GM12878 (cell line): ENCODE results near the gene RAD18.

ENCODE experiments used
- BHLHE40 ChIP-seq, 2 experiments: fragments of 450-650 bp in 1 of 2; IDR thresholded peaks; 2 replicates each; pipeline ENCODE4 v1.6.1; 2011 to 2017; ENCODE audit warnings: low read depth in 2 of 2, borderline replicate concordance in 1 of 2, improper control_type of control experiment in 1 of 2, low read length in 1 of 2, mild to moderate bottlenecking in 1 of 2
- FOS ChIP-seq: IDR thresholded peaks from 3 replicates; pipeline ENCODE4 v1.6.1; 2011; ENCODE audit warnings: borderline replicate concordance; ENCODE audit not compliant: insufficient read length; ENCODE audit errors: extremely low read depth
- FOXM1 ChIP-seq: IDR thresholded peaks from 2 replicates; pipeline ENCODE4 v1.6.1; 2012; ENCODE audit warnings: low read depth, mild to moderate bottlenecking, inconsistent platforms, low read length, moderate library complexity
- JUND ChIP-seq: IDR thresholded peaks from 2 replicates; pipeline ENCODE4 v1.6.1; 2012; ENCODE audit warnings: low read depth, mild to moderate bottlenecking, low read length, improper control_type of control experiment, moderate library complexity
- KDM1A ChIP-seq: fragments of 200-600 bp; sonication (generic); IDR thresholded peaks from 2 replicates; pipeline ENCODE4 v1.6.1; 2016; ENCODE audit warnings: borderline replicate concordance
- MTA3 ChIP-seq: IDR thresholded peaks from 2 replicates; pipeline ENCODE4 v1.6.1; 2012; ENCODE audit warnings: low read length, inconsistent platforms, borderline replicate concordance
- MXI1 ChIP-seq: fragments of 150-350 bp; IDR thresholded peaks from 2 replicates; pipeline ENCODE4 v1.6.1; 2011; ENCODE audit warnings: low read depth, mild to moderate bottlenecking, inconsistent platforms, low read length, improper control_type of control experiment
- NRF1 ChIP-seq: conservative IDR thresholded peaks from 2 replicates; pipeline ENCODE4 v1.6.1; 2011; ENCODE audit warnings: mild to moderate bottlenecking, low read depth, low read length, improper control_type of control experiment
- RBBP5 ChIP-seq: fragments of 200-600 bp; sonication (generic); conservative IDR thresholded peaks from 2 replicates; pipeline ENCODE4 v1.6.1; 2016
- SRF ChIP-seq, 2 experiments: IDR thresholded peaks; 2 replicates each; pipeline ENCODE4 v1.6.1; 2011; ENCODE audit warnings: low read depth in 2 of 2, low read length in 2 of 2, mild to moderate bottlenecking in 1 of 2, moderate library complexity in 1 of 2
- ZNF207 ChIP-seq: fragments of 450-650 bp; IDR thresholded peaks from 2 replicates; pipeline ENCODE4 v1.6.1; 2014; ENCODE audit warnings: antibody characterized with exemption, mild to moderate bottlenecking, borderline replicate concordance
- TF ChIP-seq, protein P1 (sequence below), 3 experiments: IDR thresholded peaks in 2 of 3; conservative IDR thresholded peaks in 1 of 3; 2 replicates each; pipeline ENCODE4 v1.5.1; 2011; ENCODE audit warnings: low read depth in 3 of 3, low read length in 3 of 3, mild to moderate bottlenecking in 3 of 3, control low read depth in 2 of 3, moderate library complexity in 2 of 3, inconsistent platforms in 1 of 3, mixed read lengths in 1 of 3; ENCODE audit not compliant: control insufficient read depth in 2 of 3, insufficient read depth in 1 of 3; ENCODE audit errors: extremely low read depth in 1 of 3
- TF ChIP-seq, protein P2 (sequence below): IDR thresholded peaks from 2 replicates; pipeline ENCODE4 v1.6.1; 2012; ENCODE audit warnings: mild to moderate bottlenecking, low read depth, low read length
- TF ChIP-seq, protein P3 (sequence below): IDR thresholded peaks from 2 replicates; pipeline ENCODE4 v1.6.1; 2012; ENCODE audit warnings: low read depth, low read length, improper control_type of control experiment

DNA sequence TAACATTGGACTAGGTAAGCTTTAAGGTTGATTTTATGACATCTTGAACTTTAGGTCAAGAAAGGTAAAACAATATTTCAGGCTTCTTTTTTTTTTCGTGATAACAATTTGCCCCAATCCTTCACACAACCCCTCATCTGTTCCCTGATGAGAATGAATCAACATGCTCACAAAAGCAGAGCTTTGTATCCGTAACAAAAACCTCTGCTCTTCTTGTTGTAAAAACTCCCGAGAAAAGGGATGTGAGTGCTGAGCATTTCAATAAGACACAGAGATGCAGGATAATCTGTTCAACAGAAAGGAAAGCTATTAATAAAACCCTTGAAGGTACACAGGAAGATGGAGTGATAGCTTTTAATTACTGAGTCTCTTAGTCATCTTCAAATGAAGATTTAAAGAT lies 94.3 kb downstream of the RAD18 start:
- TF ChIP-seq, protein P1, sequence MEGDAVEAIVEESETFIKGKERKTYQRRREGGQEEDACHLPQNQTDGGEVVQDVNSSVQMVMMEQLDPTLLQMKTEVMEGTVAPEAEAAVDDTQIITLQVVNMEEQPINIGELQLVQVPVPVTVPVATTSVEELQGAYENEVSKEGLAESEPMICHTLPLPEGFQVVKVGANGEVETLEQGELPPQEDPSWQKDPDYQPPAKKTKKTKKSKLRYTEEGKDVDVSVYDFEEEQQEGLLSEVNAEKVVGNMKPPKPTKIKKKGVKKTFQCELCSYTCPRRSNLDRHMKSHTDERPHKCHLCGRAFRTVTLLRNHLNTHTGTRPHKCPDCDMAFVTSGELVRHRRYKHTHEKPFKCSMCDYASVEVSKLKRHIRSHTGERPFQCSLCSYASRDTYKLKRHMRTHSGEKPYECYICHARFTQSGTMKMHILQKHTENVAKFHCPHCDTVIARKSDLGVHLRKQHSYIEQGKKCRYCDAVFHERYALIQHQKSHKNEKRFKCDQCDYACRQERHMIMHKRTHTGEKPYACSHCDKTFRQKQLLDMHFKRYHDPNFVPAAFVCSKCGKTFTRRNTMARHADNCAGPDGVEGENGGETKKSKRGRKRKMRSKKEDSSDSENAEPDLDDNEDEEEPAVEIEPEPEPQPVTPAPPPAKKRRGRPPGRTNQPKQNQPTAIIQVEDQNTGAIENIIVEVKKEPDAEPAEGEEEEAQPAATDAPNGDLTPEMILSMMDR (IDR thresholded peaks at IDR 0.05 in 2 of 3, conservative IDR thresholded peaks at IDR 0.05 in 1 of 3; ENCODE audit: control insufficient read depth in 2 of 3, extremely low read depth in 1 of 3, insufficient read depth in 1 of 3, low read depth in 3 of 3, low read length in 3 of 3), result no peak
- TF ChIP-seq MTA3 (no peak), JUND (no peak), NRF1 (no peak), BHLHE40 (IDR thresholded peaks at IDR 0.05; ENCODE audit: borderline replicate concordance in 1 of 2, low read depth in 2 of 2, low read length in 1 of 2) (no peak), FOS (no peak), FOXM1 (no peak), ZNF207 (no peak), SRF (IDR thresholded peaks at IDR 0.05; ENCODE audit: low read depth in 2 of 2, low read length in 2 of 2) (no peak), MXI1 (no peak), RBBP5 (no peak), KDM1A (no peak)
- TF ChIP-seq, protein P2, sequence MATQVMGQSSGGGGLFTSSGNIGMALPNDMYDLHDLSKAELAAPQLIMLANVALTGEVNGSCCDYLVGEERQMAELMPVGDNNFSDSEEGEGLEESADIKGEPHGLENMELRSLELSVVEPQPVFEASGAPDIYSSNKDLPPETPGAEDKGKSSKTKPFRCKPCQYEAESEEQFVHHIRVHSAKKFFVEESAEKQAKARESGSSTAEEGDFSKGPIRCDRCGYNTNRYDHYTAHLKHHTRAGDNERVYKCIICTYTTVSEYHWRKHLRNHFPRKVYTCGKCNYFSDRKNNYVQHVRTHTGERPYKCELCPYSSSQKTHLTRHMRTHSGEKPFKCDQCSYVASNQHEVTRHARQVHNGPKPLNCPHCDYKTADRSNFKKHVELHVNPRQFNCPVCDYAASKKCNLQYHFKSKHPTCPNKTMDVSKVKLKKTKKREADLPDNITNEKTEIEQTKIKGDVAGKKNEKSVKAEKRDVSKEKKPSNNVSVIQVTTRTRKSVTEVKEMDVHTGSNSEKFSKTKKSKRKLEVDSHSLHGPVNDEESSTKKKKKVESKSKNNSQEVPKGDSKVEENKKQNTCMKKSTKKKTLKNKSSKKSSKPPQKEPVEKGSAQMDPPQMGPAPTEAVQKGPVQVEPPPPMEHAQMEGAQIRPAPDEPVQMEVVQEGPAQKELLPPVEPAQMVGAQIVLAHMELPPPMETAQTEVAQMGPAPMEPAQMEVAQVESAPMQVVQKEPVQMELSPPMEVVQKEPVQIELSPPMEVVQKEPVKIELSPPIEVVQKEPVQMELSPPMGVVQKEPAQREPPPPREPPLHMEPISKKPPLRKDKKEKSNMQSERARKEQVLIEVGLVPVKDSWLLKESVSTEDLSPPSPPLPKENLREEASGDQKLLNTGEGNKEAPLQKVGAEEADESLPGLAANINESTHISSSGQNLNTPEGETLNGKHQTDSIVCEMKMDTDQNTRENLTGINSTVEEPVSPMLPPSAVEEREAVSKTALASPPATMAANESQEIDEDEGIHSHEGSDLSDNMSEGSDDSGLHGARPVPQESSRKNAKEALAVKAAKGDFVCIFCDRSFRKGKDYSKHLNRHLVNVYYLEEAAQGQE, result no peak
- TF ChIP-seq, protein P3, sequence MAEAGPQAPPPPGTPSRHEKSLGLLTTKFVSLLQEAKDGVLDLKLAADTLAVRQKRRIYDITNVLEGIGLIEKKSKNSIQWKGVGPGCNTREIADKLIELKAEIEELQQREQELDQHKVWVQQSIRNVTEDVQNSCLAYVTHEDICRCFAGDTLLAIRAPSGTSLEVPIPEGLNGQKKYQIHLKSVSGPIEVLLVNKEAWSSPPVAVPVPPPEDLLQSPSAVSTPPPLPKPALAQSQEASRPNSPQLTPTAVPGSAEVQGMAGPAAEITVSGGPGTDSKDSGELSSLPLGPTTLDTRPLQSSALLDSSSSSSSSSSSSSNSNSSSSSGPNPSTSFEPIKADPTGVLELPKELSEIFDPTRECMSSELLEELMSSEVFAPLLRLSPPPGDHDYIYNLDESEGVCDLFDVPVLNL, result no peak
